GM18867 (cell line): ENCODE data around the gene PRKRA.
"Not testable (repeated sequence)": the region's sequence is repeated elsewhere in the genome, so short reads cannot be mapped to it uniquely, and the experiment has no call there.

Source experiments
- ATAC-seq: cut with Tn5 transposase; IDR thresholded peaks from one replicate; pipeline ENCODE4 v1.9.1; 2021; ENCODE audit warnings: mild to moderate bottlenecking, moderate library complexity; ENCODE audit not compliant: unreplicated experiment

The PRKRA gene

DNA sequence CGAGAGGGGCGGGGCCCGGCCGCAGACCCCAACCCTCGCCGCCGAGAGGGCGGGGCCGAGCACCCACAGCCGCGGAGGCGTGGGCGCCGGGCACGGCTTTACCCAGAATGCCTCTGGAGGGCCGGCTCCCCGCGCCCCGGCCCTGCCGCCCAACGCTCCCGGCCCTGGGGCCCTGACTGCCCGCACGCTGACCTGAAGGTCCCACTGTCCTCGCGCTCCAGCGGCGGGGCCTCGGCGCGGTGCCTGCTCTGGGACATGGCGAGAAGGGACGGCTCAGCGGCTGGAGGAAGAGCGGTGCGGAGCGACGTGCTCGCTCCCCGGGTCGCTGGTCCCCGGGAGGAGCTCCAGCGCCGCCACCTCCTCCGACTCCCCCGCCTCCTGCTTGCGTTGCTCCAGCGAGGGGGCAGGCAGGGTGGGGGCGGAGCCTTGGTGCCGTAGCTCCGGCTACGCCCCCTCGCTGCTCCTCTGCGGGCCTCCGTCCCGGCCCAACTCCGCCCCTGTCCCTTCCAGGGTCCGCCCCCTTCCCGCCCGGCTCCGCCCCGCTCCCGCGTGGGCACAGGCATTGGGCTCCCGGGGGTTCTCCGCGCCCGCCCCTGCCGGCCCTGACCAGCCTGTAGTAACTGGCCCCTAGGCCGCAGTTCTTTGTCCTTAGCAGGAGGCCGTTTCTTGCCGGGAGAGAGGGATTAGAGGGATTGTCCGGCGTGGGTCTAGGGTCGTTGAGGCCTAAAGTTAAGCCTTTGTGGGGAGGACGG, at the start of gene PRKRA, which contains the start of gene PJVK:
Gene PRKRA (minus strand): TSS at position 402 of the 752 bp plus-strand sequence. CDS start 145 bp downstream, at position 257.
Gene PJVK (plus strand): TSS at position 605 of the 752 bp plus-strand sequence. CDS start 2,032 bp downstream, outside the sequence.
- peak; percentile 88 for ATAC-seq

DNA sequence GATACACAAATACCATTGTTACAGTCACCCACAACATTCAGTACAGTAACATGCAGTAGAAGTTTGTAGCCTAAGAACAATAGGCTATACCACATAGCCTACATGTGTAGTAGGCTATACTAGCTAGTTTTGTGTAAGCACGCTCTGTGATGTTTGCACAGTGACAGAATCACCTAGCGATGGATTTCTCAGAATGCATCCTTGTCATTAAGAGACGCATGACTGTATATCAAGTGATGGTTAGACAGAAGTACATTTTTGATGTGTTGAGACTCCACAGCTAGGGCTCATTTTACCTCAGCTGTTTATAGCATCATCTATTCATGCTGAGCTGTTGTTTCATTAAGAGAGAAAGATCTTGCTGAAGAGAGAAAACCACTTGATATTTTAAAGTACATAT, 48.7 kb upstream of the PRKRA start:
- no peak for ATAC-seq

DNA sequence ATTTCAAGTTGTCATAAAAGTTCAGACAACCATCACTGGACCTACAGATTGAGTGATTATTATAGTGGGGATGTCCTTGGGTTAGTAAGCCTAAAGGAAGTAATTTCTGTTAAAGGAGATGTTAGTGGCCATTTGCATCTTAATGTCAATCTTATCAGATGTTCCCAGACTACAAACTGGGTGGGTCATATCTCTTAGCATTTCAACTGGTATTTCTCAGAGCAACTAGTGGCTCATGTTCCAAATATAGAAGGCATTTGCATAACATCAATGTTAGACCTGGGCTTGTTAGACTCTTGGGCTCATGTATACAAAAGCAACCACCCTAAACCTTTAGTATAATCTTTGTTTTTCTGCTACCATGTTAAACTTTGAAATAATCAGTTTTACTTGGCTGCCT, 47.2 kb upstream of the PRKRA start:
- ATAC-seq: peak; percentile 84

GRCh38 chr2:178496049-178496448, 45.1 kb upstream of the PRKRA start:
- no peak for ATAC-seq

DNA sequence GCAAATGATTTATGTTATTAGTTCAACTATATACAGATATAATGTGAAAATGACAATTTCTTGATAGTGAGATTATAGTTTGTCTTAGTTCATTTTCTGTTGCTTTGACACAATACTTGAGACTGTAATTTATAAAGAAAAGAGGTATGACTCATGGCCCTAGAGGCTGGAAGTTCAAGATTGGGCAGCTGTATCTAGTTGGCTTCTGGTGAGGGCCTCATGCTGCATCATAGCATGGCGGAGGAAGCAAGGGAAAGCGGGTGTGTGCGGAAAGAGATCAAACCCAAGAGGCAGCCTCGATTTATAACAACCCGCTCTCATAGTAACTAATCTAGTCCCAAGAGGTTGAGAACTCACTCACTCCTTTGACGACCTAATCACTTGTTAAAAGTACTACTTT, 40.6 kb upstream of the PRKRA start:
- ATAC-seq: no peak

- ATAC-seq: no peak
Measured at GRCh38 chr2:178485356-178485755, 34.4 kb upstream of the PRKRA start.

GRCh38 chr2:178484245-178485041, 33.5 kb upstream of the PRKRA start:
- ATAC-seq: no peak

GRCh38 chr2:178482437-178482836, 31.5 kb upstream of the PRKRA start:
- ATAC-seq: peak; percentile 34

- ATAC-seq: peak; percentile 70
Measured at GRCh38 chr2:178480227-178481181, 29.5 kb upstream of the PRKRA start, which contains the start of gene PLEKHA3. Gene PLEKHA3, plus strand, starts transcription at chr2:178480457. Its CDS starts 413 bp downstream, at chr2:178480870.

DNA sequence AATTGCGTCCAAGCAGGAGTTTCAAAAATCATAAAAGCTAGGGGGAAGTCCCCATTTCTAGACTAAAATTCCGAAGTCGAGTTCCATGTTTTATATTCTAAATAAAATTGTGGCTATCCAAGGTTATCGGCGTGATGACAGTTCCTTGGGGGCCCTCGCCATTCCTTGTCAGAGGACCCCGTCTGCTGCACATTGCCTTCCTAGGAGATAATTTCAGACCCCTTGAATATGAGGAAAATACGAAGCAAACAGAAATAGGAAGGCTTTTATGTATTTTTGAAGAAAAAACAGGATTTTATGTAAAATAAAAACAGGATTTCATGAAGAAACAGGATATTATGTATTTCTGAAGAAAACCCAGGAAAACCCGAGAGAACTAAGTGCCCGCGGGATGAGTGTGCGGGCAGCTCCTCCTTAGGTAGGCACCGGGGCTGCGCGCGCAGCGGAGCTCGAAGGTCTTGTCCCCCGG, 28.8 kb upstream of the PRKRA start:
- no peak for ATAC-seq

GRCh38 chr2:178479275-178479616, 28.3 kb upstream of the PRKRA start:
- ATAC-seq: no peak

DNA sequence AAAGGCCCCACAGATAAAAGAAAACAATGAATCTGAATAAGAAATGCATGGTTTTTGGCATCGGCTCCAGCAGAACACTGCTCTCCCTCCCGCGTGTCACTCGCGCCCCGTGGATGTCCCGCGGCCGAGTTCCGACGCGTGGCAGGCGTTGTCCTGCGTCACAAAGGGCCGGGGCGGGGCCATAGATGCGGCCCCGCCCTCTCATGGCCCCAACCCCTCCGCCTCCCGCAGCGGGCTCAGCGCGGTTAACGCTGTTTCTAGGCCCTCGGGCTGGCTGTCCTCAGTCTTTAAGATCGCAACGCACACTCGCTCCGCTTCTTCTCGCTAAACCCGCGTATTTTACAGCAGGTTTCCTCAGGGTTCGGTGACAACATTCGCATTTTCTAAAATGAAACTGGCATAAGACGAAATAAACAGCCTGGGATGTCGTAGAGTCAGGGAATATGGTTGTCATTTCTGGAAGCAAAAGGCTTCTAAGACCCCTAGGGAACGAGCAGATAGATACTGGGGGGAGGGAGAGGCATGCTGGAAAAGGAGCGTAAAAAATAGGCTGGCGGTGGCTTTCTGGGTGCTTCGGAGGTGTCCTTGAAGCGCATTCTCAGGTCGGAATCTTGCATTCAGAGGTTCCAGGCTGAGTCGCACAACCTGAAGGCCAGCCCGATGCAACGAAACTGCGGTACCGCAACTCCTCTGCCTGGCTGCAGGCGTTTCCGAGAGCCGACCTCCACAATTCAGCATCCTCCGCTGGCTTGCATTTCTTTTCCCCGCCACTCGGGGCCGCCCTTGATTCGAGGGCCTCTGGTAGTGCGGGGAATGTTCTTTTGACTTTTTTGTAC, 27.7 kb upstream of the PRKRA start, which contains the start of gene FKBP7:
Gene FKBP7 (minus strand): TSS at position 162 of the 836 bp plus-strand sequence. CDS start 101 bp downstream, at position 61.
- peak; percentile 53 for ATAC-seq

GRCh38 chr2:178478130-178478438, 27.1 kb upstream of the PRKRA start:
- peak; percentile 4 for ATAC-seq

DNA sequence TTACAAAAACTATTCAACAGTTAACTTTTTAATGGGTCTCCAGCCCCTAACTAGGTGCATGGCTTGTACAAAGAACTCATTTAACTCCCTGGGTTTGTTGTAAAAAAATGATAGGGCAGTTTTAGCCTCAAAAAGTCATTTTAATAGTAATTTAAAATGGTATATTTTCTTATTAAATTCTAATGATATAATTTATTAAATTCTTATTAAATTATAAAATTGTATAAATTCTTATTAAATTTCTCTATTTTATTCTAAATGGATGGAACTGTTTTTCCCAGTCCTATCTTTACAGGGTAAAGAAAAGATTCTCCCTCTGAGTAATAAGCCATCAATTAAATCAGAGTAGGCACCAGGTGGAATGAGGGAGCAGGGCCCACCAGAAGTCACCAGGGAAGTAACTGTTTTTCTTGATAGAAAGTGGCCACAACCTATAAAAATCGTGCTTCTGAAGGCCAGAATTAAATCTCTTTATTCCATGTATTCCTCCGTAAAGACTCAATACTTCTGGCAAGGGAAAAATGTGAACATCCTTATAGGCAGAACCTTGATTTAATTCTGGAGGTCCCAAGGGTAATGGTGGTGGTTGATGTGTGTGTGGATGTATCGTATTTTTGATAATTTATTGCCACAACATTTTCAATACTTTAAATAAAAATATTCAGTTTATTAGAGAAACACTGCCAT, 26.6 kb upstream of the PRKRA start:
- ATAC-seq: no peak

- ATAC-seq: no peak
Measured at GRCh38 chr2:178476477-178476876, 25.5 kb upstream of the PRKRA start.

DNA sequence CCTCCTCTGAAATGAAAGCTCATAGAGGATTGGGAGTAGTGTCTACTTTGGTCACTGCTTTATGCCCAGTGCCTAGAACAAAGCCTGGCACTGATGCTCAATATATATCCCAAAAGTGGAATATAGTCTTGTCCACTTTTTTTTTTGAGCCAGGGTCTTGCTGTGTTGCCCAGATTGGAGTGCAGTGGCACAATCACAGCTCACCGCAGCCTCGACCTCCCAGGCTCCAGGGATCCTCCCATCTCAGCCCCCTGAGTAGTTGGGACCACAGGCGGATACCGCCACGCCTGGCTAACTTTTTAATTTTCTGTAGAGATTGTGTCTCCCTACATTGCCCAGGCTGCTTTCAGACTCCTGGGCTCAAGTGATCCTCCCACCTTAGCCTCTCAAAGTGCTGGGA, 23.6 kb upstream of the PRKRA start:
- ATAC-seq: no peak

DNA sequence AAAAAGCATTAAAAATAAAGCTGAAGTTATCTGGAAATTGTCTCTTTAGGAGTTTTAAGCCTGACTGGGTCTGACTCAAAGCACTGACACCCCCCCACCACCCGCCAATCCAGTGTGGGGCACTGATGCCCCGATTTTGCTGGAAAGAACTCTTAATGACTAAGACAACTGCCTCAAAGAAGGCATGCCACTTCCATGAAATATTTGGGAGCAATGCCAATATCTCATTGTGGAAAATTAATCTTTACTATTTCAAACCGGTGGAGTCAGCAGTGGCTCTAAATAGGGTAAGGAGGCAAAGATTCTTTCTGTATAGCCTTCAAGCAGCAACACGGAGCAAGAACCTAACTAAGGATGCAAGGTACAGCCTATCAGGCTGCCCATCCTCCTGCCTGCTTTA, 23.0 kb upstream of the PRKRA start:
- no peak for ATAC-seq

GRCh38 chr2:178473373-178473772, 22.4 kb upstream of the PRKRA start:
- ATAC-seq: no peak

DNA sequence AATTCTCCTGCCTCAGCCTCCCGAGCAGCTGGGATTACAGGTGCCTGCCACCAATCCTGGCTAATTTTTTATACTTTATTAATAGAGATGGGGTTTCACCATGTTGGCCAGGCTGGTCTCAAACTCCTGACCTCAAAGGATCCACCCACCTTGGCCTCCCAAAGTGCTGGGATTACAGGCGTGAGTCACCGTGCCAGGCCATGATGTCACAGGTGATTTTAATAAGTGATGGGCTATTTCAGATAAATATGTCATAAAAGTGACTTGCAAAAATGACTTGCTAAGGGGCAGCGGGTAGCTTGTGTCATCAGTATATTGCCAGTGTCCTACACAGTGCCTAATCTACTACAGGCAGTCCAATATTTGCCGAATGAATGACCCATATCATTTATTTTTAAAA, 20.3 kb upstream of the PRKRA start:
- not testable (repeated sequence) for ATAC-seq
